HepG2 (cell line): ENCODE measurements around the gene ZNFX1. TPM values are rescaled to one million over a fixed set of nuclear protein-coding genes. Genes with fewer than 3 reads are reported as not detected.
A peak's percentile ranks its signal among the peaks of the same experiment; 100 is the strongest.

Experiments
- CENPT ChIP-seq: sonication (generic); formaldehyde crosslinking; IDR thresholded peaks from 2 replicates; pipeline ENCODE4 v1.8.0; 2022; ENCODE audit warnings: low read depth, mild to moderate bottlenecking, moderate library complexity, missing genetic modification reagents
- DNMT3B ChIP-seq: conservative IDR thresholded peaks from 2 replicates; pipeline ENCODE4 v1.6.1; 2016; ENCODE audit warnings: missing biosample characterization, control low read depth
- GFI1 ChIP-seq: sonication (generic); formaldehyde crosslinking; IDR thresholded peaks from 2 replicates; pipeline ENCODE4 v1.5.0; 2020; ENCODE audit warnings: missing genetic modification reagents, mild to moderate bottlenecking, borderline replicate concordance
- GPN1 ChIP-seq: sonication (generic); formaldehyde crosslinking; IDR thresholded peaks from 2 replicates; pipeline ENCODE4 v1.5.1; 2020; ENCODE audit warnings: missing genetic modification reagents, borderline replicate concordance
- HDAC6 ChIP-seq: fragments of 200-600 bp; sonication (generic); IDR thresholded peaks from 2 replicates; pipeline ENCODE4 v1.7.0; 2017; ENCODE audit warnings: mild to moderate bottlenecking, antibody characterized with exemption, low read length, low read depth
- IKZF1 ChIP-seq: fragments of 450-650 bp; IDR thresholded peaks from 2 replicates; pipeline ENCODE4 v1.7.1; 2016
- MLXIP ChIP-seq: sonication (generic); formaldehyde crosslinking; IDR thresholded peaks from 2 replicates; pipeline ENCODE4 v1.9.0; 2021; ENCODE audit warnings: missing genetic modification reagents, borderline replicate concordance
- POGK ChIP-seq: sonication (generic); formaldehyde crosslinking; conservative IDR thresholded peaks from 2 replicates; pipeline ENCODE4 v1.8.0; 2022; ENCODE audit warnings: mild to moderate bottlenecking, moderate library complexity, missing genetic modification reagents
- TCF12 ChIP-seq, 2 experiments: fragments of 450-650 bp in 1 of 2; sonication (generic) in 1 of 2; formaldehyde crosslinking in 1 of 2; IDR thresholded peaks; 2 replicates each; pipeline versions ENCODE4 v1.6.1 to v1.8.0; 2017 to 2022; ENCODE audit warnings: antibody characterized with exemption in 1 of 2, mild to moderate bottlenecking in 1 of 2, missing genetic modification reagents in 1 of 2, moderate library complexity in 1 of 2
- THAP8 ChIP-seq: sonication (generic); formaldehyde crosslinking; IDR thresholded peaks from 2 replicates; pipeline ENCODE4 v1.5.1; 2020; ENCODE audit warnings: missing genetic modification reagents, mild to moderate bottlenecking, borderline replicate concordance
- ZNF10 ChIP-seq: sonication (generic); formaldehyde crosslinking; IDR thresholded peaks from 2 replicates; pipeline ENCODE4 v1.4.0; 2020; ENCODE audit warnings: mild to moderate bottlenecking, low read depth, missing genetic modification reagents, borderline replicate concordance
- ZNF138 ChIP-seq: sonication (generic); formaldehyde crosslinking; IDR thresholded peaks from 2 replicates; pipeline ENCODE4 v1.5.0; 2020; ENCODE audit warnings: mild to moderate bottlenecking, low read depth, missing genetic modification reagents
- ZNF253 ChIP-seq: sonication (generic); formaldehyde crosslinking; IDR thresholded peaks from 2 replicates; pipeline ENCODE4 v1.8.0; 2022; ENCODE audit warnings: mild to moderate bottlenecking, missing genetic modification reagents, borderline replicate concordance
- ZNF354B ChIP-seq: sonication (generic); formaldehyde crosslinking; IDR thresholded peaks from 2 replicates; pipeline ENCODE4 v1.8.0; 2022; ENCODE audit warnings: mild to moderate bottlenecking, missing genetic modification reagents
- ZNF496 ChIP-seq: sonication (generic); formaldehyde crosslinking; IDR thresholded peaks from 2 replicates; pipeline ENCODE4 v1.8.1; 2023; ENCODE audit warnings: mild to moderate bottlenecking, moderate library complexity, missing genetic modification reagents; ENCODE audit not compliant: insufficient replicate concordance
- ZNF580 ChIP-seq: IDR thresholded peaks from 2 replicates; pipeline ENCODE4 v1.6.1; 2016; ENCODE audit warnings: low read depth, borderline replicate concordance
- ZNF629 ChIP-seq: sonication (generic); formaldehyde crosslinking; conservative IDR thresholded peaks from 2 replicates; pipeline ENCODE4 v1.5.0; 2020; ENCODE audit warnings: missing genetic modification reagents
- ZNF710 ChIP-seq: sonication (generic); formaldehyde crosslinking; IDR thresholded peaks from 2 replicates; pipeline ENCODE4 v1.5.0; 2020; ENCODE audit warnings: mild to moderate bottlenecking, missing genetic modification reagents, borderline replicate concordance
- ZNF83 ChIP-seq: sonication (generic); formaldehyde crosslinking; IDR thresholded peaks from 2 replicates; pipeline ENCODE4 v1.4.0; 2020; ENCODE audit warnings: missing genetic modification reagents, mild to moderate bottlenecking, borderline replicate concordance
- ZSCAN22 ChIP-seq: sonication (generic); formaldehyde crosslinking; IDR thresholded peaks from 2 replicates; pipeline ENCODE4 v1.4.0; 2020; ENCODE audit warnings: mild to moderate bottlenecking, missing genetic modification reagents
- polyA plus RNA-seq, 8 experiments: library from polyadenylated mRNA; depleted of rRNA in 3 of 8; stranded (reverse) in 7 of 8; unstranded in 1 of 8; fragments of >200 nt; fragmentation: Illumina TruSeq in 4 of 8; extraction: Trizol in 4 of 8; gene quantifications; 2 replicates each; pipeline versions ENCODE4 v1.2.1 to v1.2.3, GENCODE V29; 2011 to 2016; ENCODE audit warnings: low read depth in 4 of 8, missing spikeins in 1 of 8, mixed read lengths in 1 of 8; ENCODE audit not compliant: insufficient read depth in 1 of 8
- total RNA-seq, 5 experiments: library from RNA; depleted of rRNA; stranded (reverse); fragments of >200 nt; fragmentation: Illumina TruSeq; extraction: Trizol; gene quantifications; 2 replicates each; pipeline ENCODE4 v1.2.3, GENCODE V29; 2016; ENCODE audit warnings: low read depth in 1 of 5

The ZNFX1 gene
- total and polyA plus RNA-seq, 2 of the 13 experiments (the other 11 are each of a cell fraction or from before 2014, with no cell fraction given), result 2.9 to 11.1 TPM

GRCh38 chr20:49278036-49278817 is at the start of gene ZNFX1 (continued):
- TF ChIP-seq TCF12 (IDR thresholded peaks at IDR 0.05) (no peak), TCF12 (CRISPR knock-in tag; IDR thresholded peaks at IDR 0.05) (peak; percentile 99), CENPT (CRISPR knock-in tag) (peak; percentile 63; the same call in 1 of the 2 replicates), DNMT3B (peak; percentile 96), ZNF253 (CRISPR knock-in tag) (no peak), ZSCAN22 (CRISPR knock-in tag) (peak; percentile 78; the same call in 1 of the 2 replicates), POGK (peak; percentile 87), ZNF138 (CRISPR knock-in tag) (peak; percentile 99), THAP8 (no peak; the same call in 1 of the 2 replicates), ZNF83 (CRISPR knock-in tag) (peak; percentile 78; the same call in 1 of the 2 replicates), IKZF1 (no peak), ZNF629 (CRISPR knock-in tag) (peak; percentile 74), ZNF496 (CRISPR knock-in tag) (no peak), GPN1 (CRISPR knock-in tag) (peak; percentile 63; the same call in 1 of the 2 replicates), ZNF354B (CRISPR knock-in tag) (peak; percentile 93), ZNF710 (CRISPR knock-in tag) (peak; percentile 91; the same call in 1 of the 2 replicates), ZNF10 (CRISPR knock-in tag) (no peak), HDAC6 (no peak; the same call in 1 of the 2 replicates), MLXIP (peak; percentile 93), GFI1 (CRISPR knock-in tag) (peak; percentile 76; the same call in 1 of the 2 replicates), ZNF580 (CRISPR knock-in tag) (peak; percentile 99)
